Stimulated activated CD8-positive, alpha-beta memory T cell treated with anti-CD3 and anti-CD28 coated beads, Interleukin-7, amount 100 ng/mL, for 4 hours (primary cell): ENCODE data around the gene KBTBD3.
"Not testable (repeated sequence)": the region's sequence is repeated elsewhere in the genome, so short reads cannot be mapped to it uniquely, and the experiment has no call there.

ENCODE experiments used
- DNase-seq, 2 donors: peaks; one replicate each; pipeline ENCODE4 v3.0.0-alpha.2; 2020; ENCODE audit warnings: low read depth in 2 of 2

Gene KBTBD3

GRCh38 chr11:106011481-106011880 is 65.7 kb downstream of the KBTBD3 start:
- DNase-seq = no peak

- DNase-seq = not testable (repeated sequence)
Measured at GRCh38 chr11:106003094-106003493, 74.1 kb downstream of the KBTBD3 start.

- DNase-seq = no peak
Measured at GRCh38 chr11:106001304-106002012, 75.7 kb downstream of the KBTBD3 start.
